ENCODE results near the gene RGS16. TPM values are rescaled to one million over a fixed set of nuclear protein-coding genes. Genes with fewer than 3 reads are reported as not detected.

RGS16 gene
- total and polyA plus RNA-seq, 4 donors = 0.54 to 2.7 (median 0.83) TPM

GRCh38 chr1:182628657-182629056 lies 24.5 kb upstream of the RGS16 start:
- WGBS = 97% methylated on average over 1 of the region's 1 CpG
- TF ChIP-seq CTCF (IDR thresholded peaks at IDR 0.05; ENCODE audit: low read depth, low read length, missing input control) (no peak), NR2F2 (IDR thresholded peaks at IDR 0.05) (no peak), GABPA (IDR thresholded peaks at IDR 0.05 in 1 of 2, conservative IDR thresholded peaks at IDR 0.05 in 1 of 2) (no peak), HNF4A (conservative IDR thresholded peaks at IDR 0.05) (no peak)
- TF ChIP-seq, protein P1, sequence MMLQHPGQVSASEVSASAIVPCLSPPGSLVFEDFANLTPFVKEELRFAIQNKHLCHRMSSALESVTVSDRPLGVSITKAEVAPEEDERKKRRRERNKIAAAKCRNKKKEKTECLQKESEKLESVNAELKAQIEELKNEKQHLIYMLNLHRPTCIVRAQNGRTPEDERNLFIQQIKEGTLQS (IDR thresholded peaks at IDR 0.05) = no peak

GRCh38 chr1:182627622-182628021 lies 23.4 kb upstream of the RGS16 start:
- H3K36me3 ChIP-seq (ENCODE audit: control insufficient read depth in 4 of 4, insufficient read depth in 3 of 4, low read depth in 1 of 4, low read length in 3 of 4) = no peaks in the 10 kb centered on the region
- no peaks in the 10 kb centered on the region for H3K9me3 ChIP-seq (ENCODE audit: control insufficient read depth in 4 of 4, low read length in 3 of 4)
- no peak overlapping the region for H3K9ac ChIP-seq (ENCODE audit: low read depth in 1 of 2, low read length in 2 of 2)
- H3K4me3 ChIP-seq (ENCODE audit: low read depth in 1 of 3, low read length in 3 of 3) = no peak overlapping the region
- peaks cover 0 to 4% (median 2%) of the 10 kb centered on the region in 4 donors for H3K4me1 ChIP-seq (ENCODE audit: control insufficient read depth in 4 of 4, insufficient read depth in 4 of 4, low read length in 3 of 4)
- DNase-seq (ENCODE audit: low spot score) = no peak
- TF ChIP-seq, protein P2, sequence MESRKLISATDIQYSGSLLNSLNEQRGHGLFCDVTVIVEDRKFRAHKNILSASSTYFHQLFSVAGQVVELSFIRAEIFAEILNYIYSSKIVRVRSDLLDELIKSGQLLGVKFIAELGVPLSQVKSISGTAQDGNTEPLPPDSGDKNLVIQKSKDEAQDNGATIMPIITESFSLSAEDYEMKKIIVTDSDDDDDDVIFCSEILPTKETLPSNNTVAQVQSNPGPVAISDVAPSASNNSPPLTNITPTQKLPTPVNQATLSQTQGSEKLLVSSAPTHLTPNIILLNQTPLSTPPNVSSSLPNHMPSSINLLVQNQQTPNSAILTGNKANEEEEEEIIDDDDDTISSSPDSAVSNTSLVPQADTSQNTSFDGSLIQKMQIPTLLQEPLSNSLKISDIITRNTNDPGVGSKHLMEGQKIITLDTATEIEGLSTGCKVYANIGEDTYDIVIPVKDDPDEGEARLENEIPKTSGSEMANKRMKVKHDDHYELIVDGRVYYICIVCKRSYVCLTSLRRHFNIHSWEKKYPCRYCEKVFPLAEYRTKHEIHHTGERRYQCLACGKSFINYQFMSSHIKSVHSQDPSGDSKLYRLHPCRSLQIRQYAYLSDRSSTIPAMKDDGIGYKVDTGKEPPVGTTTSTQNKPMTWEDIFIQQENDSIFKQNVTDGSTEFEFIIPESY (IDR thresholded peaks at IDR 0.05) = no peak
- TF ChIP-seq FOXA2 (IDR thresholded peaks at IDR 0.05) (no peak), HNF4G (IDR thresholded peaks at IDR 0.05) (no peak), GABPA (IDR thresholded peaks at IDR 0.05 in 1 of 2, conservative IDR thresholded peaks at IDR 0.05 in 1 of 2) (no peak), FOXA1 (IDR thresholded peaks at IDR 0.05) (no peak), YY1 (IDR thresholded peaks at IDR 0.05) (no peak)
- TF ChIP-seq, protein P1 (IDR thresholded peaks at IDR 0.05) = no peak
- WGBS = 86% methylated on average over 2 of the region's 2 CpGs
- H3K27me3 ChIP-seq (ENCODE audit: control insufficient read depth in 4 of 4, insufficient read depth in 4 of 4, low read length in 3 of 4) = peaks cover 0 to 2% (median 0%) of the 10 kb centered on the region in 4 donors
- no peak overlapping the region for H3K27ac ChIP-seq (ENCODE audit: low read depth in 1 of 2, low read length in 2 of 2)

More at GRCh38 chr1:182628657-182629056, 24.5 kb upstream of the RGS16 start:
- no peak overlapping the region for H3K27ac ChIP-seq (ENCODE audit: low read depth in 1 of 2, low read length in 2 of 2)
- no peaks in the 10 kb centered on the region for H3K9me3 ChIP-seq (ENCODE audit: control insufficient read depth in 4 of 4, low read length in 3 of 4)
- H3K36me3 ChIP-seq (ENCODE audit: control insufficient read depth in 4 of 4, insufficient read depth in 3 of 4, low read depth in 1 of 4, low read length in 3 of 4) = no peaks in the 10 kb centered on the region
- H3K9ac ChIP-seq (ENCODE audit: low read depth in 1 of 2, low read length in 2 of 2) = no peak overlapping the region
- H3K4me1 ChIP-seq (ENCODE audit: control insufficient read depth in 4 of 4, insufficient read depth in 4 of 4, low read length in 3 of 4) = peaks cover 0 to 4% (median 2%) of the 10 kb centered on the region in 4 donors
- DNase-seq (ENCODE audit: low spot score) = no peak
- no peak overlapping the region for H3K4me3 ChIP-seq (ENCODE audit: low read depth in 1 of 3, low read length in 3 of 3)
- H3K27me3 ChIP-seq (ENCODE audit: control insufficient read depth in 4 of 4, insufficient read depth in 4 of 4, low read length in 3 of 4) = peaks cover 0 to 2% (median 0%) of the 10 kb centered on the region in 4 donors

DNA sequence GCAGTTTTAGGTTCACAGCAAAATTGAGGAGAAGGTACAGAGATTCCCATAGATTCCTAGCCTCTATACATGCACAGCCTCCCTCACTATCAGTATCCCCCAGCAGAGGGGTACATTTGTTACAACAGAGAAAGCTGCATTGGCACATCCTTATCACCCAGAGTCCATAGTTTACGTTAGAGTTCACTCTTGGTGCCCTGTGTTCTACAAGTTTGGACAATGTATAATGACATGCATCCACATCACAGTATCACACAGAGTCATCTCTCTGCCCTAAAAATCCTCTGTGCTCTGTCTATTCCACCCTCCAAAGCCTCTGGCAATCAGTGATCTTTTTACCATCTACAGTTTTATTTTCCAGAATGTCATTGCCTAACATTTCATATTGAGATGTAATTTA lies 22.3 kb upstream of the RGS16 start:
- peaks cover 0 to 2% (median 0%) of the 10 kb centered on the region in 4 donors for H3K27me3 ChIP-seq (ENCODE audit: control insufficient read depth in 4 of 4, insufficient read depth in 4 of 4, low read length in 3 of 4)
- no peak for DNase-seq (ENCODE audit: low spot score)
- H3K9ac ChIP-seq (ENCODE audit: low read depth in 1 of 2, low read length in 2 of 2) = no peak overlapping the region
- no peak overlapping the region for H3K27ac ChIP-seq (ENCODE audit: low read depth in 1 of 2, low read length in 2 of 2)
- peaks cover 0 to 4% (median 2%) of the 10 kb centered on the region in 4 donors for H3K4me1 ChIP-seq (ENCODE audit: control insufficient read depth in 4 of 4, insufficient read depth in 4 of 4, low read length in 3 of 4)
- WGBS = 19% methylated on average over 1 of the region's 1 CpG
- H3K36me3 ChIP-seq (ENCODE audit: control insufficient read depth in 4 of 4, insufficient read depth in 3 of 4, low read depth in 1 of 4, low read length in 3 of 4) = no peaks in the 10 kb centered on the region
- no peaks in the 10 kb centered on the region for H3K9me3 ChIP-seq (ENCODE audit: control insufficient read depth in 4 of 4, low read length in 3 of 4)
- H3K4me3 ChIP-seq (ENCODE audit: low read depth in 1 of 3, low read length in 3 of 3) = no peak overlapping the region
- no peak for TF ChIP-seq NR2F2 (IDR thresholded peaks at IDR 0.05)
- no peak for TF ChIP-seq CTCF (IDR thresholded peaks at IDR 0.05; ENCODE audit: low read depth, low read length, missing input control)
- TF ChIP-seq, protein P3, sequence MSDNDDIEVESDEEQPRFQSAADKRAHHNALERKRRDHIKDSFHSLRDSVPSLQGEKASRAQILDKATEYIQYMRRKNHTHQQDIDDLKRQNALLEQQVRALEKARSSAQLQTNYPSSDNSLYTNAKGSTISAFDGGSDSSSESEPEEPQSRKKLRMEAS (IDR thresholded peaks at IDR 0.05) = no peak
- TF ChIP-seq RXRA (IDR thresholded peaks at IDR 0.05) = peak in 1 of 2 donors; percentile 13
- TF ChIP-seq, protein P1 (IDR thresholded peaks at IDR 0.05) = no peak
- TF ChIP-seq FOXA2 (IDR thresholded peaks at IDR 0.05) = no peak
- TF ChIP-seq JUND (IDR thresholded peaks at IDR 0.05) = no peak
- TF ChIP-seq HNF4A (conservative IDR thresholded peaks at IDR 0.05) = peak; percentile 33 to 51
- TF ChIP-seq FOXA1 (IDR thresholded peaks at IDR 0.05) = no peak
- TF ChIP-seq SP1 (IDR thresholded peaks at IDR 0.05) = no peak
- TF ChIP-seq EGR1 (IDR thresholded peaks at IDR 0.05; ENCODE audit: low read depth in 2 of 2) = no peak
- no peak for TF ChIP-seq YY1 (IDR thresholded peaks at IDR 0.05)
- TF ChIP-seq RAD21 (IDR thresholded peaks at IDR 0.05) = no peak
- TF ChIP-seq, protein P2 (IDR thresholded peaks at IDR 0.05) = no peak
- TF ChIP-seq TAF1 (conservative IDR thresholded peaks at IDR 0.05) = no peak
